MM.1S (cell line): ENCODE results near the gene RPL10.

Experiments
- DNase-seq: peaks from one replicate; pipeline ENCODE4 v3.0.0-alpha.2; 2015
- H2AFZ ChIP-seq: fragments of 300-600 bp; sonication (generic); 2 replicates; pipeline ENCODE4 v1.6.0; 2016; ENCODE audit warnings: antibody characterized with exemption, low read length
- H3F3A ChIP-seq: fragments of 300-600 bp; sonication (generic); 2 replicates; pipeline ENCODE4 v1.6.1; 2016; ENCODE audit warnings: mild to moderate bottlenecking, antibody characterized with exemption, low read length, moderate library complexity, mixed read lengths; ENCODE audit not compliant: insufficient read depth
- H3K27ac ChIP-seq: fragments of 300-600 bp; sonication (generic); 2 replicates; pipeline ENCODE4 v1.5.1; 2016; ENCODE audit warnings: mild to moderate bottlenecking, low read length
- H3K27me3 ChIP-seq: fragments of 300-600 bp; sonication (generic); replicated peaks from 2 replicates; pipeline ENCODE4 v1.6.0; 2016; ENCODE audit warnings: low read length; ENCODE audit not compliant: insufficient read depth
- H3K36me3 ChIP-seq: fragments of 300-600 bp; sonication (generic); replicated peaks from 2 replicates; pipeline ENCODE4 v1.6.1; 2016; ENCODE audit warnings: mild to moderate bottlenecking, low read length, mixed read lengths; ENCODE audit not compliant: insufficient read depth
- H3K4me1 ChIP-seq: fragments of 300-600 bp; sonication (generic); 2 replicates; pipeline ENCODE4 v1.6.1; 2016; ENCODE audit warnings: low read length, mixed read lengths
- H3K4me2 ChIP-seq: fragments of 300-600 bp; sonication (generic); 2 replicates; pipeline ENCODE4 v1.6.0; 2016; ENCODE audit warnings: low read depth, low read length
- H3K4me3 ChIP-seq: fragments of 300-600 bp; sonication (generic); 2 replicates; pipeline ENCODE4 v1.5.1; 2016; ENCODE audit warnings: low read length, mixed read lengths
- H3K79me2 ChIP-seq: fragments of 300-600 bp; sonication (generic); 2 replicates; pipeline ENCODE4 v1.6.1; 2016; ENCODE audit warnings: mixed run types, low read length, mixed read lengths
- H3K9ac ChIP-seq: fragments of 300-600 bp; sonication (generic); 2 replicates; pipeline ENCODE4 v1.6.1; 2016; ENCODE audit warnings: low read length, mixed read lengths
- H3K9me2 ChIP-seq: fragments of 300-600 bp; sonication (generic); replicated peaks from 2 replicates; pipeline ENCODE4 v1.6.1; 2016; ENCODE audit warnings: mild to moderate bottlenecking, low read length, mixed read lengths; ENCODE audit not compliant: insufficient read depth
- H3K9me3 ChIP-seq: fragments of 300-600 bp; sonication (generic); replicated peaks from 2 replicates; pipeline ENCODE4 v1.6.1; 2016; ENCODE audit warnings: mild to moderate bottlenecking, low read length, mixed read lengths; ENCODE audit not compliant: insufficient read depth
- H4K20me1 ChIP-seq: fragments of 300-600 bp; sonication (generic); 2 replicates; pipeline ENCODE4 v1.6.1; 2016; ENCODE audit warnings: mild to moderate bottlenecking, low read length, moderate library complexity, mixed read lengths; ENCODE audit not compliant: insufficient read depth
- EZH2 ChIP-seq: fragments of 300-600 bp; sonication (generic); optimal IDR thresholded peaks from 2 replicates; pipeline ENCODE3; 2017; ENCODE audit warnings: low read depth, mild to moderate bottlenecking, antibody characterized with exemption, low read length, mixed read lengths
- EZH2phosphoT487 ChIP-seq: fragments of 300-600 bp; sonication (generic); IDR thresholded peaks from 2 replicates; pipeline ENCODE4 v1.6.1; 2018; ENCODE audit warnings: antibody characterized with exemption, low read length
- TF ChIP-seq, protein P1 (sequence below): fragments of 300-600 bp; sonication (generic); IDR thresholded peaks from 2 replicates; pipeline ENCODE4 v1.5.1; 2016; ENCODE audit warnings: antibody characterized with exemption, low read length, mixed read lengths

The RPL10 gene

DNA sequence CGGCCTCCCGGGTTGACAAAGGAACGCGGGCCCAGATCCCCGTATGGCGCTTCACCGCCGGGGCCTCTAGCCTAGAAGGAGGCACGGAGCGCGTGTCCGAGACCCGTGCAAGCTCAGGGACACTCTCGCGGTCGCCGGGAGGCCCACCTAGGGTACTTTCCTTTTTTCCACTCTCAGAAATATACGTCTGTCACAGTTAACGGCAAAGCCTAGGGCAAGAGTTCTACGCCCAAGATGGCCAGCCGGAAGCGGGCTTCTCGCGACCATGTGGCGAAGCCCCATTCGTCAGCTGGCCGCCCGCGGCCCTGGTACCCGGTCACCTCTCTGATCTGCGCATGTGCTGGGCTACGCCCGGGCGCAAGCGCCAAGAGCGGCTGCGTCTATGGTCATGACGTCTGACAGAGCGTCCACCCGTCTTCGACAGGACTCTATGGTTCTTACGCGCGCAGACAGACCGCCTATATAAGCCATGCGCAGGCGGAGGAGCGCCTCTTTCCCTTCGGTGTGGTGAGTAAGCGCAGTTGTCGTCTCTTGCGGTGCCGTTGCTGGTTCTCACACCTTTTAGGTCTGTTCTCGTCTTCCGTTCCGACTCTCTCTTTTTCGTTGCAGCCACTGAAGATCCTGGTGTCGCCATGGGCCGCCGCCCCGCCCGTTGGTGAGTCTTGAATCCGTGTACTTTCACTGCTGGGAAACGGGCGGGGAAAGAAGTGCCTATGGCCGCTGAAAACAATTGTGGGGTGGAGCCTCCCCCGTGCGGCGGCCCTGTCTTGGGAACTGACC, at the start of gene RPL10:
RPL10 (plus strand) TSS at position 490 of the 780 bp plus-strand sequence; CDS start at position 633, 143 bp downstream.
- TF ChIP-seq EZH2 (no peak), EZH2phosphoT487 (no peak)
- TF ChIP-seq, protein P1, sequence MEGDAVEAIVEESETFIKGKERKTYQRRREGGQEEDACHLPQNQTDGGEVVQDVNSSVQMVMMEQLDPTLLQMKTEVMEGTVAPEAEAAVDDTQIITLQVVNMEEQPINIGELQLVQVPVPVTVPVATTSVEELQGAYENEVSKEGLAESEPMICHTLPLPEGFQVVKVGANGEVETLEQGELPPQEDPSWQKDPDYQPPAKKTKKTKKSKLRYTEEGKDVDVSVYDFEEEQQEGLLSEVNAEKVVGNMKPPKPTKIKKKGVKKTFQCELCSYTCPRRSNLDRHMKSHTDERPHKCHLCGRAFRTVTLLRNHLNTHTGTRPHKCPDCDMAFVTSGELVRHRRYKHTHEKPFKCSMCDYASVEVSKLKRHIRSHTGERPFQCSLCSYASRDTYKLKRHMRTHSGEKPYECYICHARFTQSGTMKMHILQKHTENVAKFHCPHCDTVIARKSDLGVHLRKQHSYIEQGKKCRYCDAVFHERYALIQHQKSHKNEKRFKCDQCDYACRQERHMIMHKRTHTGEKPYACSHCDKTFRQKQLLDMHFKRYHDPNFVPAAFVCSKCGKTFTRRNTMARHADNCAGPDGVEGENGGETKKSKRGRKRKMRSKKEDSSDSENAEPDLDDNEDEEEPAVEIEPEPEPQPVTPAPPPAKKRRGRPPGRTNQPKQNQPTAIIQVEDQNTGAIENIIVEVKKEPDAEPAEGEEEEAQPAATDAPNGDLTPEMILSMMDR, result no peak
- peaks cover 18% of the 10 kb centered on the region for H3K79me2 ChIP-seq
- no peaks in the 10 kb centered on the region for H3K27me3 ChIP-seq
- H3K4me2 ChIP-seq, result peak within 1 kb of the TSS; percentile 82
- H4K20me1 ChIP-seq, result 0 out of 2 replicates have a peak, but pooled peaks cover 9% of the 10 kb centered on the region
- H3K4me3 ChIP-seq, result peak within 1 kb of the TSS; percentile 87
- H3K27ac ChIP-seq, result peak within 1 kb of the TSS; percentile 97
- peak; percentile 96 for DNase-seq
- peak within 1 kb of the TSS; percentile 100 for H3K9ac ChIP-seq
- H3K9me2 ChIP-seq, result no peaks in the 10 kb centered on the region
- peaks cover 38% of the 10 kb centered on the region for H3F3A ChIP-seq
- peaks cover 9% of the 10 kb centered on the region; the same call in 1 of the 2 replicates for H3K36me3 ChIP-seq
- no peaks in the 10 kb centered on the region for H3K9me3 ChIP-seq
- no peaks in the 10 kb centered on the region for H3K4me1 ChIP-seq
- peak within 1 kb of the TSS; percentile 45; the same call in 1 of the 2 replicates for H2AFZ ChIP-seq

DNA sequence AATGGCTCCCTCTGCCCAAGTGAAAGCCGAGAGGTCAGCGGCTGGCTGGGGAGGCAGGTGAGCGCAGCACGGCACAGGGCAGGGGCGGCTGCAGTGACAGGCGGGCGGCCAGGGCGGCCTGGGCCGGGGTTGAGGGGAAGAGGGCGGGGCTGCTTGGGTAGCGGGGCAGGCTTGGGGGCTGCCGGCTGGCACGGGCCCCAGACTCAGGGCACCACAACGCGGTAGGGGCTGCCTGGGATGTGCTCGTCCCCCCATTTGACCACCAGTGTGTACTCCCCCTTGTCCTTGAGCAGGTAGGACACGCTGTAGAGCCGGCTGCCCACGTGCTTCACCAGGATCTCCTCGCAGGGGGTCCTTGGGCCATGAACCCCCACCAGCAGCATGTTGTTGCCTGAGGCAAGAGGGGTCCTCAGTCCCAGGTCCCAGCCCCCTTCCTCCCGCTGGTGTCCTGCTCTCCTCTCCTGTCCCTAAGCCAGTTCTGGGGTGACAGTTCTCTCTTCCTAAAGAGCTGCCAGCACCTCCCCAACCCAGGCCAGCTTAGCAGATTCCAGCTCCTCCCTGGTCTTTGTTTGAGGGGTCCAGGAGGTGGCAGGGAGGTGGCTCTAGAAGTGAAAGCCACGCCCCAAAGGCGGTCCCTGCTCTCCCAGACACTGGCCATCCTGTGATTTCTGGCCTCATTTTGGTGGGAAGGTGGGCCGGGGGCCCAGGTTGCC, 49.4 kb upstream of the RPL10 start:
- Histone ChIP-seq H3K36me3 (no peaks in the 10 kb centered on the region), H2AFZ (no peak overlapping the region), H3K4me1 (no peaks in the 10 kb centered on the region), H3K9me2 (no peaks in the 10 kb centered on the region), H3K79me2 (no peaks in the 10 kb centered on the region), H3K9ac (no peak overlapping the region), H4K20me1 (no peaks in the 10 kb centered on the region), H3K27me3 (no peaks in the 10 kb centered on the region), H3K4me3 (no peak overlapping the region), H3K4me2 (no peak overlapping the region), H3F3A (no peaks in the 10 kb centered on the region), H3K9me3 (no peaks in the 10 kb centered on the region), H3K27ac (no peak overlapping the region)
- DNase-seq, result no peak
- TF ChIP-seq EZH2 (no peak), EZH2phosphoT487 (no peak)
- TF ChIP-seq, protein P1, result no peak

DNA sequence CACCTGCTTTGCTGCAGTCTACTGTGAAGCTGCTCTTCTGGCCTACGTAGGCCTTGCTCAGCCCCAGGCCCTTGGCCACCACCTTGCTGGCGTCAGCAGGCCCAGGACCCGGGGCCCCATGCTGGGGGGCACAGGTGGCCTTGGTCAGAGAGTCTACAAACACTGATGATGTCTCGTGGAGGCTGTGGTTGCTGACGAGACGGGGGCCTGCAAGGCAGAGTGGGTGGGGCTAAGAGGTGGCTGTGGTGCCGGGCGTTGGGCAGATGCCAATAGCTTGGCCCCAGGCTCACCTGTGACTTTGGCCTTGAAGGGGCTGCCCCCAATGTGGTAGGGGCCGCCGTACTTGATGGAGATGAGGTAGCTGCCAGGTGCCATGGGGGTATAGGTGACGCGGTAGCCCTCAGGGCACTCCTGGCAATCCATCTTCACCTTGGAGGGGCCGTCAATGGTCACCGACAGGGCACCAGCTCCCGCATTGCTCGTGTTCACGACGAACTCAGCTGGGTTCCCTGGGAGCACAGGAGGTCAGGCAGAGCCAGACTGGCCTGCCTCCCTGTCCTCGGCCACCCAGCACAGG, 48.7 kb upstream of the RPL10 start:
- Histone ChIP-seq H3K4me1 (no peaks in the 10 kb centered on the region), H3K9ac (no peak overlapping the region), H3K79me2 (no peaks in the 10 kb centered on the region), H3K4me3 (no peak overlapping the region), H3K27ac (no peak overlapping the region), H3K9me2 (no peaks in the 10 kb centered on the region), H3K36me3 (no peaks in the 10 kb centered on the region), H4K20me1 (no peaks in the 10 kb centered on the region), H3K4me2 (no peak overlapping the region), H3F3A (no peaks in the 10 kb centered on the region), H3K27me3 (no peaks in the 10 kb centered on the region), H3K9me3 (no peaks in the 10 kb centered on the region), H2AFZ (no peak overlapping the region)
- no peak for DNase-seq
- TF ChIP-seq EZH2phosphoT487, result no peak
- TF ChIP-seq, protein P1, result no peak
- no peak for TF ChIP-seq EZH2
